Mammary epithelial cell (primary cell): ENCODE results near the gene RPL13.

Source experiments
- CTCF ChIP-seq, 2 donors: IDR thresholded peaks in 1 of 2; conservative IDR thresholded peaks in 1 of 2; 2 replicates each; pipeline ENCODE4 v1.5.1; 2011 to 2012; ENCODE audit warnings: inconsistent platforms in 2 of 2, low read length in 2 of 2, mild to moderate bottlenecking in 2 of 2, control low read depth in 1 of 2, low read depth in 1 of 2; ENCODE audit not compliant: insufficient read depth in 1 of 2; ENCODE audit errors: extremely low read depth in 1 of 2
- EZH2 ChIP-seq: IDR thresholded peaks from 2 replicates; pipeline ENCODE4 v1.6.1; 2012; ENCODE audit warnings: low read length, inconsistent platforms, borderline replicate concordance

DNA sequence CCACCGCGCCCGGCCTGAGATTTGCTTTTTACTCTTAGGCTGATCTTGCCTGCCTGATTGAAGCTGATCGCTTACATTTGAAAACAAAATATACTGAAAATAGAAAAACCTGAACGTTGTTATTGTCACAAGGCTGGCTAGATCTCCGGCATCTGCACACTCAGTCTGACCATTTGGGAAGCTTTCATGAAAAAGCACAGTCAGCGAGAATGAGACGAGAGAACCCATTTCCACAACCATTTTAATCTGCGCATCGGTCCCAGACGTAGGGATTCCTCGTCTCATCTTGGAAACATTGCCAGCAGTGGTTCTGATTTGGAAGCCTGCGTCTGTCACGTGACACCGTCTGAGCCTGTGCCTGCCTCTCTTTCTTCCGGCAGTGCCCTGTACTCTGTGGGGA lies 31.4 kb upstream of the RPL13 start:
- TF ChIP-seq CTCF (conservative IDR thresholded peaks at IDR 0.05 in 1 of 2, IDR thresholded peaks at IDR 0.05 in 1 of 2; ENCODE audit: extremely low read depth in 1 of 2, insufficient read depth in 1 of 2, low read depth in 1 of 2, low read length in 2 of 2) (no peak), EZH2 (no peak)
